SHP77 treated with DMSO at 0.1 percent for 48 hours (cell line): ENCODE data around the gene VPS37B.
"Not testable (repeated sequence)": the region's sequence is repeated elsewhere in the genome, so short reads cannot be mapped to it uniquely, and the experiment has no call there.

Source experiments
- DNase-seq: peaks from one replicate; lab custom pipeline; 2025; lab: John Stamatoyannopoulos, UW

Gene VPS37B

GRCh38 chr12:122908915-122909314, 13.0 kb upstream of the VPS37B start:
- DNase-seq, result no peak

GRCh38 chr12:122905258-122905657, 9.3 kb upstream of the VPS37B start:
- DNase-seq, result not testable (repeated sequence)

GRCh38 chr12:122903693-122904034, 7.7 kb upstream of the VPS37B start:
- no peak for DNase-seq

GRCh38 chr12:122902854-122903692, 7.1 kb upstream of the VPS37B start:
- no peak for DNase-seq

DNA sequence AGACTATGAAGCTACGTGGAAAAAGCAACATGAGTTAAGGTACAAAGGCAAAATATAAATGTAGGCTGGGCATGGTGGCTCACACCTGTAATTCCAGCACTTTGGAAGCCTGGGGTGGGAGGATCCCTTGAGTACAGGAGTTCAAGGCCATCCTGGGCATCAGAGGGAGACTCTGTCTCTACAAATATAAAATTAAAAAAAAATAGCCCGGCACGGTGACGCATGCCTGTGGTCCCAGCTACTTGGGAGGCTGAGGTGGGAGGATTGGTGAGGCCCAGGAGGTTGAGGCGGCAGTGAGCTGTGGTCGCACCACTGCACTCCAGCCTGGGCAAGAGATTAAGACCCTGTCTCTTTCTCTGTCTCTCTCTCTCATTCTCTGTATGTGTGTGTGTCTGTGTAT, 4.0 kb upstream of the VPS37B start:
- DNase-seq, result no peak

GRCh38 chr12:122896662-122897061, 738 bp upstream of the VPS37B start:
- DNase-seq, result no peak

GRCh38 chr12:122895320-122895703, 612 bp downstream of the VPS37B start:
- DNase-seq, result no peak

GRCh38 chr12:122894193-122895121, 1.5 kb downstream of the VPS37B start:
- DNase-seq, result no peak

DNA sequence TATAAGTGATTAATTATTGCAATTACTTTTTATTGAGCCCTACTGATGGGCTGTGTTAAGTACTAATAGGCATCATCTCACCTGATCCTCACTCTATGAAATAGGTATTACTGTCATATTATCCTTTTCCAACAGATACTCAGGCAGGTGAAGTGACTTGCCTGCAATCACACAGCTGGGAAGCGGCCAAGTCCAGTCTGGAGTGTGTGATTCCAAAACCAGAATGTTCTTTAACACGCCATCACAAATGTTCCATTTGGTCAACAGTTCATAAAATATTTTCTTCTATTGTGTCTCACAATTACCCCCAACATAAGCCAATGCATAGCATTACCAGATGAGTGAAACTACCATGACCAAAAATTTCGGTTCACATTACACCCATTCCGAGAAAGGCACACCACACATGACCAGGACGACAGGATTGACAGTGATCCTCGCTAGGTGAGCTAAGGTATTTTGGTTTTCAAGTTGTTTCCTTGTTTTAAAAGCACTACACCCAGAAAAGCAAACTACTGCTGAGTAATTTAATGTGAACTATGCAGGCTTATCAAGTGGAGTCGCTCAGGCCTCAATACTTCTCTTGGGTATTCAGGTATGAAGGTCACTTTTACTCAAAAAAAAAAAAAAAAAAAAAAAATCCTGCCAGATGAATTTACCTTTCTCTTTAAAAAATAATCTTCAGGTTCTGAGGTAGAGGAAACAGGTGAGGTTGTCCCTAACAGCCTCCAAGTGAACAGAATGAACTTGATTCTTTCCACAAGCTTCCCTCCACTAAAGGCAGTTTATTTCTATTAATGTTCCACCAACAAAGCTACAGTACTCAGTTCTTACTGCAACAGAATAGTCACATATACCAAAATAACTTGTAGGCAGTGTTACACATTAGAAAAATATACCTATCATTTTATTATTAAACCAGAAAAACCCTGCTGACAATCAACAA, 2.4 kb downstream of the VPS37B start:
- DNase-seq, result no peak

- not testable (repeated sequence) for DNase-seq
These were observed 3.2 kb downstream of the VPS37B start for GRCh38 chr12:122892724-122893123.

GRCh38 chr12:122891661-122892525, 4.0 kb downstream of the VPS37B start:
- no peak for DNase-seq

DNA sequence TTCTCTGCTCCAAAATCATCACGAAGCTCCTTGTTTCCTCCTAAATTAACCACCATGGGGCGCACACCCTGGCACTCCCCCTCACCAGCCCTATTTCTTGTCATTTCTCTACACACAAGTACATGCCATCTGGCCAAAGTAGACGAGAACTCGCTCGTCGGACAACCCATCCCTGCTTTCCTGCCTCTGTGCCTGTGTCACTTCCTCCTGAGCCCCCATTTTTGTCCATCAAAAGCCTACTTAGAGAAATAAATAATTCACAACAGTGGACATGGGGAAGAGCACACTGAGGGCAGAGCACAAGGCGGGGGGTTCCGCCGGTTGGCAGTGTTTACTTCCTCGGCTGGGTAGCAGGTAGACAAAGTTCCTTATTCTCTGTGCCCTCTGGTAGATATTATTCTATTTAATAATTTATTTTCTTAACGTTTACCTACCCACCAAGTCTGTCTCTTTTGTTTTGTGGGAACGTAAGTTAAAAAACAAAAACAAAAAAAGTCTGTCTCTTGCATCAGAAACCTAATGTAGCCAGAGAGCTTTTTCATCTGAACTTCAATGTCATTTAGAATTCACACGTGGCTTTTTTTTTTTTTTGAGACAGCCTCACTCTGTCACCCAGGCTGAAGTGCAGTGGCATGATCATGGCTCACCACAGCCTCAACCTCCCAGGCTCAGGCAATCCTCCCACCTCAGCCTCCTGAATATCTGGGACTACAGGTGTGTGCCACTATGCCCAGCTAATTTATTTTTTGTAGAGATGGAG, 6.0 kb downstream of the VPS37B start:
- DNase-seq, result no peak

GRCh38 chr12:122888232-122888752, 7.6 kb downstream of the VPS37B start:
- DNase-seq, result no peak

- no peak for DNase-seq
These were observed 8.1 kb downstream of the VPS37B start for GRCh38 chr12:122887819-122888212.

GRCh38 chr12:122886851-122887818, 8.8 kb downstream of the VPS37B start:
- DNase-seq, result no peak

DNA sequence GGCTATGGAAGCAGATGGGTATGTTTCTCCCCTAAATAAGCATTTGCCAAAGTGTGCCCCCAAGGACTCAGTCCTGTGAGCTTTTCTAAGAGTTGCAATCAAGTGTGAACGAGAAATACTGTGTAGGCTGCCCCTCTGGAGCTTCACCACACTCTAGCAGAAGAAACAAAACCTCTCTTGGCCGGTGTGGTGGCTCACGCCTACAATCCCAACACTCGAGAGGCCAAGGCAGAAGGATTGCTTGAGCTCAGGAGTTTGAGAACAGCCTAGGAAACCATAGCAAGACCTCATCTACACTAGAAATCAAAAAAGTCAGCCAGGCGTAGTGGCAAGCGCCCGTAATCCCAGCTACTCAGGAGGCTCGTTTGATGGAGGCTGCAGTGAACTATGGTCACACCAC, 9.8 kb downstream of the VPS37B start:
- DNase-seq, result no peak

GRCh38 chr12:122884860-122885259, 11.1 kb downstream of the VPS37B start:
- no peak for DNase-seq

DNA sequence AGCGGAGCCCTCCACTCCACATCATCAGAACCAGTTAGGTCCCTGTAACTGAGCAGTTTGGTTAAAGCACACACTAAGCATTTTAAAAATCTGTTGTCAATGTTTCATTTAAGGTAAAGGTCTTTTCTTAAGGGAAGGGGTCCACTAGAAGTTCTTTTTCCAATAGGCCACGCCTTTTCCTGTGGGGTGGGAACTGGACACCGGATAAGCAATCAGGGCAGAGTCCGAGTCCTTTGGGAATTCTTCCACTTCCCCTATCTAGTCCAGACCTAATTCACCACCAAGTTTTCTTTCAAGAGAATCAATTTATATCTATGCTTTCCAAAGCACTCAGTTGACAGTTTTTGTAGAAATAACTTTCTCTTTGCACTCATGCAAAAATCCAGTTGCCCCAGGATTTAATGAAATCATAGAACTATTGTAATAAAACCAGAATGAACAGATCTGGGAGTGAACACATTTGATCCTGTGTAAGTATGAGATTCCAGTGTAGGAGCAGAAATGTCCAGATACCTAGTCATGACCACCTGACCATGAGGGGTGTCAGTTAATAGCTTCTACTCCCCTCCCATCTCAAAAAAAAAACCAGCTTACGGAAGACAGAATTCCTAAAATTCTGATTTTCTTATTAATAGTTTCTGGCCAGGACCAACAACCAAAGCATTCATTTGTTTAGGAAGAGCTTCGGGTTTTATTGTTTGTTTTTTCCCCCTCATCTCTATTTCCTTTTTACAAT, 11.7 kb downstream of the VPS37B start:
- no peak for DNase-seq
